ENCODE data around the gene TMEM232. TPM values are rescaled to one million over a fixed set of nuclear protein-coding genes. Genes with fewer than 3 reads are reported as not detected.

Gene TMEM232
- polyA plus RNA-seq, 1 donor (not counting 4 experiments of a cell fraction or from before 2014, with no cell fraction given), result 1.00 TPM

DNA sequence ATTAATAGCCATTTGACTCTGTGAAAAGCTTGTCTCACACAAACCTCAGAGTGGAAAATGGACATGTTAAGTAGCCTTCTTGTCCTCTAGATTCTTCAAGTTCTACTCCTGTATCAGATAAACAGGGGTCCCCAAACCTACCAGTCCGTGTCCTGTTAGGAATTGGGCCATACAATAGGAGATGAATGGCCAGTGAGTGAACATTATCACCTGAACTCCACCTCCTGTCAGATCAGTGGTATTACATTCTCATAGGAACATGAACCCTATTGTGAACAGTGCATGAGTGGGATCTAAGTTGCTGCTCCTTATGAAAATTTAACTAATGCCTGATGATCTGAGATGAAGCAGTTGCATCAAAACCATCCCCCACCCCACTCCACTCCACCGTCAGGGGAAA, 136.3 kb downstream of the TMEM232 start:
- Histone ChIP-seq H3K9ac (ENCODE audit: control insufficient read depth, extremely low read depth, insufficient read depth, low read length) (no peak overlapping the region), H4K20me1 (ENCODE audit: control insufficient read depth, extremely low read depth, insufficient read depth, low read length) (no peaks in the 10 kb centered on the region), H3K36me3 (ENCODE audit: control insufficient read depth in 2 of 2, extremely low read depth in 1 of 2, insufficient read depth in 2 of 2, low read length in 2 of 2) (no peaks in the 10 kb centered on the region), H3K4me1 (ENCODE audit: control insufficient read depth, extremely low read depth, insufficient read depth, low read length) (no peaks in the 10 kb centered on the region), H3K9me3 (ENCODE audit: control insufficient read depth, low read depth, low read length) (no peaks in the 10 kb centered on the region), H3K4me3 (ENCODE audit: control insufficient read depth in 2 of 3, extremely low read depth in 1 of 3, insufficient read depth in 2 of 3, low read depth in 1 of 3, low read length in 3 of 3) (no peak overlapping the region), H3K27me3 (ENCODE audit: control insufficient read depth, extremely low read depth, insufficient read depth, low read length) (peaks cover 5% of the 10 kb centered on the region), H3K79me2 (ENCODE audit: control insufficient read depth, insufficient read depth, low read length) (no peaks in the 10 kb centered on the region), H3K4me2 (ENCODE audit: control insufficient read depth, extremely low read depth, insufficient read depth, low read depth, low read length) (no peak overlapping the region), H3K9me1 (ENCODE audit: control insufficient read depth, extremely low read depth, insufficient read depth, low read length) (no peaks in the 10 kb centered on the region), H2AFZ (ENCODE audit: control insufficient read depth, low read length) (no peak overlapping the region), H3K27ac (ENCODE audit: control insufficient read depth, insufficient read depth, low read length) (no peak overlapping the region)
- FAIRE-seq, result peak; percentile 90
- DNase-seq (ENCODE audit: low read depth, low spot score), result no peak
- dilution Hi-C loops (cut with MboI; ENCODE audit: extremely low pct_ligation_motif_present, low sequenced_read_pairs), result no loop called here
- TF ChIP-seq, protein P1, sequence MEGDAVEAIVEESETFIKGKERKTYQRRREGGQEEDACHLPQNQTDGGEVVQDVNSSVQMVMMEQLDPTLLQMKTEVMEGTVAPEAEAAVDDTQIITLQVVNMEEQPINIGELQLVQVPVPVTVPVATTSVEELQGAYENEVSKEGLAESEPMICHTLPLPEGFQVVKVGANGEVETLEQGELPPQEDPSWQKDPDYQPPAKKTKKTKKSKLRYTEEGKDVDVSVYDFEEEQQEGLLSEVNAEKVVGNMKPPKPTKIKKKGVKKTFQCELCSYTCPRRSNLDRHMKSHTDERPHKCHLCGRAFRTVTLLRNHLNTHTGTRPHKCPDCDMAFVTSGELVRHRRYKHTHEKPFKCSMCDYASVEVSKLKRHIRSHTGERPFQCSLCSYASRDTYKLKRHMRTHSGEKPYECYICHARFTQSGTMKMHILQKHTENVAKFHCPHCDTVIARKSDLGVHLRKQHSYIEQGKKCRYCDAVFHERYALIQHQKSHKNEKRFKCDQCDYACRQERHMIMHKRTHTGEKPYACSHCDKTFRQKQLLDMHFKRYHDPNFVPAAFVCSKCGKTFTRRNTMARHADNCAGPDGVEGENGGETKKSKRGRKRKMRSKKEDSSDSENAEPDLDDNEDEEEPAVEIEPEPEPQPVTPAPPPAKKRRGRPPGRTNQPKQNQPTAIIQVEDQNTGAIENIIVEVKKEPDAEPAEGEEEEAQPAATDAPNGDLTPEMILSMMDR (optimal IDR thresholded peaks at IDR 0.05 in 1 of 3, IDR thresholded peaks at IDR 0.05 in 1 of 3, conservative IDR thresholded peaks at IDR 0.05 in 1 of 3; ENCODE audit: extremely low read depth in 1 of 3, insufficient read depth in 2 of 3, low read length in 3 of 3), result peak; percentile 47 to 62 (median 58)
- TF ChIP-seq EZH2 (IDR thresholded peaks at IDR 0.05; ENCODE audit: low read length), result no peak

DNA sequence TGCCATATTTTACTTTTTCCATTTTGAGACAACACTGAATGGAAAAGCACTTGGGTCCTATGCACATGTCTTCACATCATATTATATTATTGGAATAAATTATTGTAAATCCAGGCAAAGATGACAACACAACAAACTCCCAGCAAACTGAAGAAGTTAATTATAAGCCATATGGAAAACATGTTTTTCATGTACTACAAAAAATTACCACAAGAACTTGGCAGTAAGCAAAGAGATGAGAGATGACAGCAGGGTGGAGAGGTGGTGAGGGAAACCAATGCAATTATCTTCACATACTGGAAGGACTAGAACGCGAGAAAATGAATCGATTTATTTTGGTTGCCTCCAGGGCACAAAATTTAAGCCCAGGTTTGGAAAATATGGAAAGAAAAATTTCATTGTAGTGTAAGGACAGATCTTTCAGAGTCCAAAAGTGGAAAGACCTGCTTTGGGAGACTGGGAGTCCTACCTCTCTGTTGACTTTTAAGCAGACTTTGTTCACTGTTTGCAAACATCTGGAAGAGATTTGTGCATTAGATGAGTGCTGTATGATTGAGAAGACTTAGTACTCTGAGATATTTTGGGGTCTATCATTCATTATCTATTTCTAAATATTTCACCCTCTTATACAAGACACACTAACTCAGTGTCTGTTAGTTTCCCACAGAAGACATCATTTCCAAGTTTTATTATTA, 138.0 kb downstream of the TMEM232 start:
- Histone ChIP-seq H3K9ac (ENCODE audit: control insufficient read depth, extremely low read depth, insufficient read depth, low read length) (no peak overlapping the region), H3K9me1 (ENCODE audit: control insufficient read depth, extremely low read depth, insufficient read depth, low read length) (no peaks in the 10 kb centered on the region), H3K9me3 (ENCODE audit: control insufficient read depth, low read depth, low read length) (no peaks in the 10 kb centered on the region), H4K20me1 (ENCODE audit: control insufficient read depth, extremely low read depth, insufficient read depth, low read length) (no peaks in the 10 kb centered on the region), H3K4me1 (ENCODE audit: control insufficient read depth, extremely low read depth, insufficient read depth, low read length) (no peaks in the 10 kb centered on the region), H3K4me3 (ENCODE audit: control insufficient read depth in 2 of 3, extremely low read depth in 1 of 3, insufficient read depth in 2 of 3, low read depth in 1 of 3, low read length in 3 of 3) (no peak overlapping the region), H3K4me2 (ENCODE audit: control insufficient read depth, extremely low read depth, insufficient read depth, low read depth, low read length) (no peak overlapping the region), H3K36me3 (ENCODE audit: control insufficient read depth in 2 of 2, extremely low read depth in 1 of 2, insufficient read depth in 2 of 2, low read length in 2 of 2) (no peaks in the 10 kb centered on the region), H2AFZ (ENCODE audit: control insufficient read depth, low read length) (no peak overlapping the region), H3K27me3 (ENCODE audit: control insufficient read depth, extremely low read depth, insufficient read depth, low read length) (peaks cover 5% of the 10 kb centered on the region), H3K27ac (ENCODE audit: control insufficient read depth, insufficient read depth, low read length) (no peak overlapping the region), H3K79me2 (ENCODE audit: control insufficient read depth, insufficient read depth, low read length) (no peaks in the 10 kb centered on the region)
- FAIRE-seq, result no peak
- dilution Hi-C loops (cut with MboI; ENCODE audit: extremely low pct_ligation_motif_present, low sequenced_read_pairs), result no loop called here
- DNase-seq (ENCODE audit: low read depth, low spot score), result no peak
- no peak for TF ChIP-seq EZH2 (IDR thresholded peaks at IDR 0.05; ENCODE audit: low read length)
- TF ChIP-seq, protein P1 (optimal IDR thresholded peaks at IDR 0.05 in 1 of 3, IDR thresholded peaks at IDR 0.05 in 1 of 3, conservative IDR thresholded peaks at IDR 0.05 in 1 of 3; ENCODE audit: extremely low read depth in 1 of 3, insufficient read depth in 2 of 3, low read length in 3 of 3), result no peak

Data from keratinocyte (primary cell).